HCT116 (cell line): ENCODE data around the gene CFAP43. TPM values are rescaled to one million over a fixed set of nuclear protein-coding genes. Genes with fewer than 3 reads are reported as not detected.

Experiments
- ATAC-seq: fragments of 200-7000 bp; cut with Tn5 transposase; 2 replicates; pipeline ENCODE4 v1.9.1; 2020; ENCODE audit warnings: mild to moderate bottlenecking, moderate library complexity
- BruUV-seq: library from RNA; stranded (reverse); fragments of 400-500 nt; replicated peaks from 2 replicates; lab custom pipeline; 2021; lab: Mats Ljungman, UMichigan
- CTCF ChIA-PET: fragments of 300-600 bp; sonication (Branson Sonifier 250); formaldehyde crosslinking; loops from one replicate; lab custom pipeline; 2021; ENCODE audit warnings: antibody characterized with exemption; lab: Charles Lee
- POLR2A ChIA-PET: fragments of 300-600, 350-600 bp; sonication (Branson Sonifier 250); formaldehyde crosslinking; loops from one replicate; lab custom pipeline; 2021; ENCODE audit warnings: antibody characterized with exemption; lab: Charles Lee
- RAD21 ChIA-PET, 2 experiments: fragments of 300-600 bp; sonication (Branson Sonifier 250); formaldehyde crosslinking; loops; one replicate each; lab custom pipeline; 2023; ENCODE audit warnings: low total read pairs in 2 of 2; ENCODE audit not compliant: uncharacterized antibody in 2 of 2, unreplicated experiment in 2 of 2, low non-redundant PET in 1 of 2; lab: Charles Lee
- DNase-seq: peaks from one replicate; pipeline ENCODE4 v3.0.0-alpha.2; 2010; ENCODE audit warnings: low read depth, low spot score
- H2AFZ ChIP-seq: fragments of 200-600 bp; shearing (Covaris generic), sonication (generic); 2 replicates; pipeline ENCODE4 v1.6.1; 2017; ENCODE audit warnings: low read depth, mixed run types, mixed read lengths, antibody characterized with exemption, low read length; ENCODE audit not compliant: poor library complexity, severe bottlenecking
- H3K27ac ChIP-seq: 2 replicates; pipeline ENCODE4 v1.5.1; 2012; ENCODE audit warnings: low read depth, low read length
- H3K27me3 ChIP-seq: fragments of 200-600 bp; sonication (generic); 2 replicates; pipeline ENCODE4 v1.6.1; 2016; ENCODE audit warnings: mixed run types, low read length, mixed read lengths; ENCODE audit not compliant: insufficient read depth
- H3K36me3 ChIP-seq, 2 experiments: fragments of 200-500 bp in 1 of 2; fragments of 200-600 bp in 1 of 2; sonication (Bioruptor generic) in 1 of 2; sonication (generic) in 1 of 2; 2 replicates each; pipeline versions ENCODE4 v1.5.1 to v1.6.1; 2014 to 2016; ENCODE audit warnings: low read length in 2 of 2, inconsistent platforms in 1 of 2, mixed read lengths in 1 of 2, mixed run types in 1 of 2; ENCODE audit not compliant: insufficient read depth in 2 of 2, control insufficient read depth in 1 of 2
- H3K4me1 ChIP-seq, 2 experiments: fragments of 200-600 bp in 1 of 2; sonication (generic) in 1 of 2; 2 replicates each; pipeline versions ENCODE4 v1.5.1 to v1.6.1; 2012 to 2017; ENCODE audit warnings: low read length in 2 of 2, inconsistent platforms in 1 of 2, mild to moderate bottlenecking in 1 of 2, mixed read lengths in 1 of 2, mixed run types in 1 of 2, moderate library complexity in 1 of 2; ENCODE audit not compliant: insufficient read depth in 2 of 2, control insufficient read depth in 1 of 2
- H3K4me2 ChIP-seq: fragments of 200-600 bp; sonication (generic); 2 replicates; pipeline ENCODE4 v1.6.1; 2017; ENCODE audit warnings: mixed run types, low read length, mixed read lengths
- H3K4me3 ChIP-seq, 2 experiments: fragments of 200-600 bp in 1 of 2; sonication (generic) in 1 of 2; replicated peaks in 1 of 2; 2 replicates each; pipeline ENCODE4 v1.5.1; 2011 to 2016; ENCODE audit warnings: low read length in 2 of 2, control low read depth in 1 of 2, low read depth in 1 of 2, mild to moderate bottlenecking in 1 of 2, mixed read lengths in 1 of 2, mixed run types in 1 of 2
- H3K79me2 ChIP-seq: fragments of 200-600 bp; sonication (generic); 2 replicates; pipeline ENCODE4 v1.6.1; 2017; ENCODE audit warnings: mild to moderate bottlenecking, mixed run types, low read length, moderate library complexity, mixed read lengths; ENCODE audit not compliant: insufficient read depth
- H3K9ac ChIP-seq: fragments of 200-600 bp; sonication (generic); 2 replicates; pipeline ENCODE4 v1.6.1; 2016; ENCODE audit warnings: low read length, mixed read lengths
- H3K9me2 ChIP-seq: fragments of 200-600 bp; sonication (generic), shearing (Covaris generic); 2 replicates; pipeline ENCODE4 v1.6.1; 2017; ENCODE audit warnings: mixed run types, mild to moderate bottlenecking, moderate library complexity; ENCODE audit not compliant: insufficient read depth
- H3K9me3 ChIP-seq, 2 experiments: fragments of 200-500 bp in 1 of 2; fragments of 200-600 bp in 1 of 2; sonication (Bioruptor generic) in 1 of 2; sonication (generic) in 1 of 2; 2 replicates each; pipeline ENCODE4 v1.6.1; 2014 to 2017; ENCODE audit warnings: low read length in 2 of 2, mixed read lengths in 2 of 2, inconsistent platforms in 1 of 2, low read depth in 1 of 2, mild to moderate bottlenecking in 1 of 2, mixed run types in 1 of 2, moderate library complexity in 1 of 2; ENCODE audit not compliant: control insufficient read depth in 1 of 2, insufficient read depth in 1 of 2
- H4K20me1 ChIP-seq: fragments of 200-600 bp; sonication (generic), shearing (Covaris generic); 2 replicates; pipeline ENCODE4 v1.6.1; 2017; ENCODE audit warnings: mixed run types, mild to moderate bottlenecking, moderate library complexity; ENCODE audit not compliant: insufficient read depth
- CBX3 ChIP-seq: IDR thresholded peaks from 2 replicates; pipeline ENCODE4 v1.6.1; 2012; ENCODE audit warnings: low read depth
- EGR1 ChIP-seq: IDR thresholded peaks from 2 replicates; pipeline ENCODE4 v1.6.1; 2012; ENCODE audit warnings: low read depth
- ELF1 ChIP-seq: IDR thresholded peaks from 2 replicates; pipeline ENCODE4 v1.6.1; 2012; ENCODE audit warnings: low read depth, borderline replicate concordance
- EZH2 ChIP-seq: fragments of 200-600 bp; sonication (generic); IDR thresholded peaks from 2 replicates; pipeline ENCODE4 v1.6.1; 2017; ENCODE audit warnings: antibody characterized with exemption, mixed run types
- EZH2phosphoT487 ChIP-seq: fragments of 200-600 bp; IDR thresholded peaks from 2 replicates; pipeline ENCODE4 v1.6.1; 2018; ENCODE audit warnings: antibody characterized with exemption, borderline replicate concordance
- FOSL1 ChIP-seq: IDR thresholded peaks from 2 replicates; pipeline ENCODE4 v1.6.1; 2012; ENCODE audit warnings: low read depth
- JUND ChIP-seq: IDR thresholded peaks from 2 replicates; pipeline ENCODE4 v1.6.1; 2012
- RAD21 ChIP-seq: IDR thresholded peaks from 2 replicates; pipeline ENCODE4 v1.6.1; 2012; ENCODE audit warnings: low read depth, mild to moderate bottlenecking
- SIN3A ChIP-seq: IDR thresholded peaks from 2 replicates; pipeline ENCODE4 v1.6.1; 2012; ENCODE audit warnings: low read depth
- SP1 ChIP-seq: IDR thresholded peaks from 2 replicates; pipeline ENCODE4 v1.6.1; 2012; ENCODE audit warnings: low read depth
- SRF ChIP-seq: IDR thresholded peaks from 2 replicates; pipeline ENCODE4 v1.6.1; 2012; ENCODE audit warnings: low read depth
- TCF7L2 ChIP-seq: IDR thresholded peaks from 2 replicates; pipeline ENCODE4 v1.7.0; 2011; ENCODE audit warnings: borderline replicate concordance, inconsistent platforms; ENCODE audit not compliant: insufficient read depth, insufficient read length; ENCODE audit errors: extremely low read depth
- YY1 ChIP-seq: IDR thresholded peaks from 2 replicates; pipeline ENCODE4 v1.6.1; 2011; ENCODE audit warnings: low read length, low read depth, moderate library complexity, mild to moderate bottlenecking; ENCODE audit not compliant: insufficient replicate concordance; ENCODE audit errors: extremely low read depth
- ZBTB33 ChIP-seq: IDR thresholded peaks from 2 replicates; pipeline ENCODE4 v1.6.1; 2011; ENCODE audit warnings: mild to moderate bottlenecking, low read length, moderate library complexity; ENCODE audit not compliant: insufficient replicate concordance; ENCODE audit errors: extremely low read depth
- ZFX ChIP-seq: fragments of 450-650 bp; IDR thresholded peaks from 2 replicates; pipeline ENCODE4 v1.6.1; 2017
- ZNF274 ChIP-seq: fragments of 200-500 bp; sonication (Bioruptor generic); IDR thresholded peaks from 2 replicates; pipeline ENCODE4 v1.6.1; 2014; ENCODE audit warnings: mild to moderate bottlenecking, low read depth, low read length, inconsistent platforms
- intact Hi-C: fragments of 100-400 bp; cut with micrococcal nuclease; formaldehyde crosslinking; loops from 2 replicates; pipeline ENCODE4 v1.10.0; 2022
- total RNA-seq: library from RNA; stranded (reverse); gene quantifications from one replicate; pipeline ENCODE4 v1.2.1, GENCODE V29; 2021; ENCODE audit not compliant: unreplicated experiment
- TF ChIP-seq, protein P1 (sequence below): IDR thresholded peaks from 2 replicates; pipeline ENCODE4 v1.6.1; 2012; ENCODE audit warnings: low read depth
- TF ChIP-seq, protein P2 (sequence below), 3 experiments: fragments of 200-600 bp in 1 of 3; sonication (generic) in 1 of 3; IDR thresholded peaks in 2 of 3; conservative IDR thresholded peaks in 1 of 3; 2 replicates each; pipeline ENCODE4 v1.5.1; 2012 to 2017; ENCODE audit warnings: low read depth in 2 of 3, low read length in 2 of 3, antibody characterized with exemption in 1 of 3, borderline replicate concordance in 1 of 3, control low read depth in 1 of 3, mild to moderate bottlenecking in 1 of 3, mixed read lengths in 1 of 3, mixed run types in 1 of 3, moderate library complexity in 1 of 3; ENCODE audit not compliant: insufficient read depth in 1 of 3
- TF ChIP-seq, protein P3 (sequence below): IDR thresholded peaks from 2 replicates; pipeline ENCODE4 v1.6.1; 2012

Gene CFAP43
- total RNA-seq, 1 experiment from 2014 or later: 4.0 TPM

DNA sequence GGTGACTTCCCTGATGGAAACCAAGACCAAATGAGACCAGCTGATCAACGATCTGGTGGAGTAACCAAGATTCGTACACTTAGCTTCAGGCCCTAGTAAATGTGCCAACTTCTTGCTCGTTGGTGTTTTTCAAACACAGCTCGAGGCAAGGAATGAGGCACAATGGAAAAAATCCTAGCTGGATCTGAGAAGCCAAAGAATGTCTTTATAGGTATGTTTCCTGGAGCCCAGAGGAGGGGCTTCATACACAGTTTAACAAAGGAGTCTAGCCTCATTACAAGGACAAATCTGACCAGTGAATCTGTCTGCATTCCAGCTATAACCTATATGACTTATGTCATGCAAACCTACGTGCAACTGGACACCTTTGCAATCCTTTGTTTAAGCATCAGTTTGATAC lies 150.2 kb downstream of the CFAP43 start:
- Histone ChIP-seq H3K4me3 (no peak overlapping the region), H3K36me3 (no peaks in the 10 kb centered on the region), H3K9me2 (no peaks in the 10 kb centered on the region), H2AFZ (no peak overlapping the region), H3K27ac (no peak overlapping the region), H3K27me3 (no peaks in the 10 kb centered on the region), H3K79me2 (no peaks in the 10 kb centered on the region)
- ChIA-PET CTCF (interaction anchor here (1.0 to 1.6 kb wide), 4 partner anchors 9 to 43 kb away, joined by 3 to 7 read pairs (median 4); partner anchors contain the start of gene SFR1), RAD21 (no interaction called here), POLR2A (interaction anchor here (0.8 to 1.6 kb wide), 3 partner anchors 8 to 39 kb away, joined by 3 to 4 read pairs (median 3); no protein-coding TSS in a partner anchor)
- no TSS peak for BruUV-seq
- TF ChIP-seq EGR1 (no peak), JUND (no peak), CBX3 (no peak), YY1 (no peak), SP1 (no peak), FOSL1 (no peak), RAD21 (no peak), SIN3A (no peak), ZNF274 (no peak), SRF (no peak), ELF1 (no peak), ZBTB33 (no peak), EZH2phosphoT487 (no peak), EZH2 (no peak), TCF7L2 (no peak), ZFX (no peak)
- TF ChIP-seq, protein P1, sequence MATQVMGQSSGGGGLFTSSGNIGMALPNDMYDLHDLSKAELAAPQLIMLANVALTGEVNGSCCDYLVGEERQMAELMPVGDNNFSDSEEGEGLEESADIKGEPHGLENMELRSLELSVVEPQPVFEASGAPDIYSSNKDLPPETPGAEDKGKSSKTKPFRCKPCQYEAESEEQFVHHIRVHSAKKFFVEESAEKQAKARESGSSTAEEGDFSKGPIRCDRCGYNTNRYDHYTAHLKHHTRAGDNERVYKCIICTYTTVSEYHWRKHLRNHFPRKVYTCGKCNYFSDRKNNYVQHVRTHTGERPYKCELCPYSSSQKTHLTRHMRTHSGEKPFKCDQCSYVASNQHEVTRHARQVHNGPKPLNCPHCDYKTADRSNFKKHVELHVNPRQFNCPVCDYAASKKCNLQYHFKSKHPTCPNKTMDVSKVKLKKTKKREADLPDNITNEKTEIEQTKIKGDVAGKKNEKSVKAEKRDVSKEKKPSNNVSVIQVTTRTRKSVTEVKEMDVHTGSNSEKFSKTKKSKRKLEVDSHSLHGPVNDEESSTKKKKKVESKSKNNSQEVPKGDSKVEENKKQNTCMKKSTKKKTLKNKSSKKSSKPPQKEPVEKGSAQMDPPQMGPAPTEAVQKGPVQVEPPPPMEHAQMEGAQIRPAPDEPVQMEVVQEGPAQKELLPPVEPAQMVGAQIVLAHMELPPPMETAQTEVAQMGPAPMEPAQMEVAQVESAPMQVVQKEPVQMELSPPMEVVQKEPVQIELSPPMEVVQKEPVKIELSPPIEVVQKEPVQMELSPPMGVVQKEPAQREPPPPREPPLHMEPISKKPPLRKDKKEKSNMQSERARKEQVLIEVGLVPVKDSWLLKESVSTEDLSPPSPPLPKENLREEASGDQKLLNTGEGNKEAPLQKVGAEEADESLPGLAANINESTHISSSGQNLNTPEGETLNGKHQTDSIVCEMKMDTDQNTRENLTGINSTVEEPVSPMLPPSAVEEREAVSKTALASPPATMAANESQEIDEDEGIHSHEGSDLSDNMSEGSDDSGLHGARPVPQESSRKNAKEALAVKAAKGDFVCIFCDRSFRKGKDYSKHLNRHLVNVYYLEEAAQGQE: no peak
- TF ChIP-seq, protein P2, sequence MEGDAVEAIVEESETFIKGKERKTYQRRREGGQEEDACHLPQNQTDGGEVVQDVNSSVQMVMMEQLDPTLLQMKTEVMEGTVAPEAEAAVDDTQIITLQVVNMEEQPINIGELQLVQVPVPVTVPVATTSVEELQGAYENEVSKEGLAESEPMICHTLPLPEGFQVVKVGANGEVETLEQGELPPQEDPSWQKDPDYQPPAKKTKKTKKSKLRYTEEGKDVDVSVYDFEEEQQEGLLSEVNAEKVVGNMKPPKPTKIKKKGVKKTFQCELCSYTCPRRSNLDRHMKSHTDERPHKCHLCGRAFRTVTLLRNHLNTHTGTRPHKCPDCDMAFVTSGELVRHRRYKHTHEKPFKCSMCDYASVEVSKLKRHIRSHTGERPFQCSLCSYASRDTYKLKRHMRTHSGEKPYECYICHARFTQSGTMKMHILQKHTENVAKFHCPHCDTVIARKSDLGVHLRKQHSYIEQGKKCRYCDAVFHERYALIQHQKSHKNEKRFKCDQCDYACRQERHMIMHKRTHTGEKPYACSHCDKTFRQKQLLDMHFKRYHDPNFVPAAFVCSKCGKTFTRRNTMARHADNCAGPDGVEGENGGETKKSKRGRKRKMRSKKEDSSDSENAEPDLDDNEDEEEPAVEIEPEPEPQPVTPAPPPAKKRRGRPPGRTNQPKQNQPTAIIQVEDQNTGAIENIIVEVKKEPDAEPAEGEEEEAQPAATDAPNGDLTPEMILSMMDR (IDR thresholded peaks at IDR 0.05 in 2 of 3, conservative IDR thresholded peaks at IDR 0.05 in 1 of 3; ENCODE audit: borderline replicate concordance in 1 of 3, insufficient read depth in 1 of 3, low read depth in 2 of 3, low read length in 2 of 3): no peak
- TF ChIP-seq, protein P3, sequence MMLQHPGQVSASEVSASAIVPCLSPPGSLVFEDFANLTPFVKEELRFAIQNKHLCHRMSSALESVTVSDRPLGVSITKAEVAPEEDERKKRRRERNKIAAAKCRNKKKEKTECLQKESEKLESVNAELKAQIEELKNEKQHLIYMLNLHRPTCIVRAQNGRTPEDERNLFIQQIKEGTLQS: no peak
- TF ChIP-seq, all 23 proteins: peak for 0
- Histone ChIP-seq H4K20me1 (no peaks in the 10 kb centered on the region), H3K9ac (no peak overlapping the region), H3K4me2 (no peak overlapping the region), H3K9me3 (no peaks in the 10 kb centered on the region), H3K4me1 (peaks cover 17 to 31% of the 10 kb centered on the region in 2 experiments)
- ATAC-seq (no peak), DNase-seq (no peak)
- intact Hi-C loops: loop anchor here (2.0 kb wide), 1 partner anchor 41 kb away; the partner anchor contains the start of gene SFR1
